HG03460 (cell line): ENCODE data around the gene VDR.

Experiments
- ATAC-seq: cut with Tn5 transposase; IDR thresholded peaks from one replicate; pipeline ENCODE4 v1.9.1; 2021; ENCODE audit not compliant: unreplicated experiment

VDR gene

GRCh38 chr12:47874316-47874715 is 30.5 kb downstream of the VDR start:
- no peak for ATAC-seq

DNA sequence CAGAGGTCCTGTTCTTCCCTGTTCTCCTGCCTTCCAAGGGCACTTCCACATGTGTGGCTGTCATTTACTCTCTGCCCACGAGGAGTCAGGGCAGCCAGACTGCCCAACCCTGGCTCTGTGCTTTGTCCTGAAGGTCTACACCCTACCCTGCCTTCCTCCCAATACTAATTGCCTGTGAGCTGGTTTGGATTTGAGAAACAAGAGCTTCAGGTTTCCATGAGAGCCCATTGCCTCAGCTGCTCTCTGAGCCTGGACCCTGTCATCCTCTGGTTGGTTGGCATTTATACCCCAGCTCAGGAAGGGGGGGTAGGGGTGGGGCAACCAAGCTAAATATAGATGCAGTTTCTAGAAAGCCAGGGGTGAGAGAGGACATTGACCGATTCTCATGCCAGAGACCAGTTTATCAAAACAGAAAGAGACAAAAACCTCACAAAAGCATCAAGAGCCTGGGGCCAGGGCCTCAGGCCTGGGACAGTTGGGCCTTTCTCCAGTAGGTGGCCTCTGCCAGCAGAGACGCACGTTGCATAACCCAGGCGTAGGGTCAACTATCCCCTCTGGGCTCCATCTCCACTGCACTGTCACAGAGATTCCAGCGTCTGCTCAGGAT is 34.5 kb downstream of the VDR start:
- ATAC-seq, result no peak

DNA sequence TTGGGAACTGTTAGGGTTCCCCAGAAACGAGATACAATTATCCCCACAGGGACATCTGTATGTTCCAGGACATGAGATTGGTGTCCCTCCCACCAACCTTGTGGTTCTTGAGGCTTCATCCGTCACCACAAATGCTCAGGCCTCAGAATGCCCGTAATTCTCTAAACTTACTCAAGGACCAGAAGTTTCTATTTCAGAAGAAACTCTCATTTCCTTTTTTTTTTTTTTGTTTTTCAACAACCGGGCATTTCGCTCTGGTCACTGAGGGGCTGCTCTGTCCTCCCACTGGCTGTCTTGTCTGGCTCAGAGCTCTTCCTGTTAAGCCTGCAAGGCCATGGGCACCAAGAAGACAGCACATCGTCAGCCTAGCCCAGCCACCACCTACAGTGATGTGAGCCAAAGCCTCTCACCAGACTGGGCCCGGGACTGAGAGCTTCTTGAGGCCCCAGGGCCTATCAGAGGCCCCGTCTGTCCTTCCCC is 36.2 kb downstream of the VDR start:
- ATAC-seq, result peak; percentile 67

DNA sequence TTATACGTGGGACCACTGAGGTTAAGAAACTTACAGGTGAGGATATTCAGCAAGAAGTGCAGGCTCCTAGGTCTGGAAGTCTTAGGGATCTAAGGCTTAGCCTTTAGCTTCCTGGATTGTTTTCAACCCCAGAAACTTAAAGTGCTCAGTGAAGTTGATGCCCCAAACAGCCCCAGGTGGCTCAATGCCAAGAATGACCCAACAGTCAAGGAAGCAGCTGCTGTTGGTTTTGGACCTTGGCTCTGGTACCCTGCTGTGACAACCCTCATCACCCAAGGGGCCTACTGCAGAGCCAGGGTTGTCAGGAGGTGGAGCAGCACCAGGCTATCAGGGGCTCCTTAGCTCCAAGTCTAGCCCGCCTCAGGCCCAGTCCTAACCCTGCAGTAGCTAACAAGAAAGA is 36.8 kb downstream of the VDR start:
- ATAC-seq, result peak; percentile 8

DNA sequence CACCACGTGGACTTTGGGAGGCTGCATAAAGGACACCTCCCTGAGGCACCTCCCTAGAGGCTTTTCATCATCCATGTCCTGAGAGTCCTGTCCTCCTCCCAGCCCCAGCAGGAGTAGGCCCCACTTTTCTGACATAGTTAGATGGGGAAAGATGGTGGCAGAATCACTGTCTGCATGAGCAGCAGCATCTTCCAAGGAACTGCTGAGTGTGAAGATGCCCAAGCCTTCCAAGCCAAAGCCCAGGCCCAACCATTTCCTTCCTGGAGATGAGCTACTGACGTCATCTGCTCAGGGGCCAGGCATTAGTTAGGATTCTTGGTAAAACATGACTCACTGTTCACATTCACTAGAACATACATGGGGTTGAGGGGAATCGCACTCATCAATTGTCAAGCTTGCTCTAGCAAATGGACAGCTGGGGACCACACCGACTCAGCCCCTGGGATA is 37.3 kb downstream of the VDR start:
- ATAC-seq, result no peak

- ATAC-seq, result no peak
Measured at GRCh38 chr12:47864646-47865235, 40.1 kb downstream of the VDR start.

- ATAC-seq, result no peak
Measured at GRCh38 chr12:47863985-47864384, 40.8 kb downstream of the VDR start.

DNA sequence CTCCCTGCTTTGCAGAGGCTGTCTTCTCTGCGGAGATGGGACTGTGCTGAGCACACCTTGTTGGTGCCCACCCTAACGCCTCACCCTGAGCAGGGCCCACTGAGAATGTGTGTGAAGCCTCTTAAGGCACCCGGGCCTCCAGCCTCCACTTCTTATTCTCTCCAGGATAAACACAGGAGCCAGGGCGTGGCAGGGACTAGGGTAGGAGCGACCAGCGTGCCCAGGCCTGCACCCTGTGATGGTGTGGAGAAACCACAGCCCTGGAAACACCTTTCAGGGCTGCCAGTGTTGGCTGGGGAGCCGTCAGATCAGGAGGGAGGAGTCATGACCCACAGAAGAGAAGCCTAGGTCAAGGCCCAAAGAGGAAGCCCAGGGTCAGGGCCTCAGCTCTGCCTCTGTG is 41.3 kb downstream of the VDR start:
- no peak for ATAC-seq

DNA sequence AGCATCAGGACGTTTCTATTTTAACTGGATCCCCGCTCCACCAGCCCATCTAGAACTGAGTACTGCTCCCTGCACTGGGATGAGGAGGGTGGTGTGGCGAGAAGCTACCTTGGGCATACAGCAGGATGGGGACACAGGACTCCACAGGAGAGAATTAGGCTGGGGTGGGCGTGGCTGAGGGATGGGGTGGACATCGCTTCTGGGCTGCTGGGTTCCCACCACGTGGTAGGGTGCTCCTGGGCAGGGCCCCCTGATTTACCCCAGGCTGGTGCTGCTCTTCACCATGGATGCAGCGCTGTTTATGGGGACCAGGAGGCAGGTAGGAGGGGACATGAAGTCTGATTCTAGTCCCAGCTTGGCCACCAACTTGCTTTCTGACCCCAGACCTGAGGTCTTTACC is 41.9 kb downstream of the VDR start:
- no peak for ATAC-seq

GRCh38 chr12:47862167-47862750 is 42.5 kb downstream of the VDR start:
- ATAC-seq, result no peak

- no peak for ATAC-seq
Measured at GRCh38 chr12:47860873-47861272, 43.9 kb downstream of the VDR start.

DNA sequence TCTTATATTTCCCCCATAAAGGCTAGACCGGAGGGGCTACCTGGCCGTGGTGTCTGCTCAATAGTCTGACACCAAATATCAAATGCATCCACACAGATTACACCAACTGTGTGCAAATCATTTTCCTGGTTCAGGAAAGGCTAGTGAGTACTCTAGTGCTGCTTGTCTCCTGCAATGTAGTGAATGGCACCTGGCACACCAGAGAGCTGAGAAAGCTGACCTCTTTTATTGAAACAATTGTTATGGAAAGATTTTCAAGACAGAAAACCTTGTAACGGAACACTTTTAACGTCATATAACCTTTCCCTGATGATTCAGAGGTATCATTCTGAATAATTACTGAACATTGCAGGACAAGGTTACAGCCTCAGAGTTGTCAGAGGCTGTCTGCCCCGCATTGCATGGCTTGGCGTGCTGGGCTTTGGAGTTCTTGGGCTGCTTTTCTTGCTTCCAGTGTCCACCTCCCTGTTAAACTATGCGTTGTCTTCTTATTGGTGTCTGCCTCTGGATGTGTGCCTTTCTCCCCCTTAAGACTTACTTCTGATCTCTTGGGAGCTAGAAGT is 44.4 kb downstream of the VDR start:
- ATAC-seq, result no peak

DNA sequence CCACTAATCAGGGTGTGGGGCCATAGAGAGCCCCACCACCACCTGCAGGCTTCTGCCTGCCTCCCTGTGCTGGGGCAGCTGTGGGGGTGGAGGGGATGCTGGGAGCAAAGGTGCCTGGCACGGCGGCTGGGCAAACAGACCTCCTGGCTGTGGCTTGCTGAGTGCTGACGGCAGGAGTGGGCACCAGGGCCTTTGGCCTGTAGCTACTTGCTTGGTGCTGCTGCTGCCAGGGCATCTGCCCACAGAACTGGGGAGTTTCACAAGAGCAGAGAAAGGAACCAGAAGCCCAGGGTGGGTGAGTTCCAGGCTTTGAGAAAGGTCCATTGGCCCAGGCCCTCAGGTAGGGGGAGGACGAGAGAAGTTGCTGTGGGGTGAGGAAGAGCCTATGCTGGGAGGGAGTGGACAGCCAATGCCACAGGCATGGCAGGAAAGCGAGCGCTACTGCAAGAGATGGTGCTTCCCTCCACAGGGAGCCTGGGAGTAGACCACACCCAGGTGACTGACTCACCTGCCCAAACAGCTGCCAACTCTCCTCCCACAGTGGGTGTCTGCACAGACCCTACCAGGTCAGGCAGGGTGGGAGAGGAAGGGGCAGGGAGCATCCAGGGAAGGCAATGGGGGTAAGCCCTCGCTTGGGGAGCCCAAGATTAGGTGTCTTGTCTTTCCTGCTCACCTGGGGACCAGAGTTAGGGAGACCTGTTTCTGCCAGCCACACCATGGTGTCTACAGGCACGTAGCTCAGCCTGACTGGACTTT is 46.1 kb downstream of the VDR start:
- ATAC-seq, result no peak

- ATAC-seq, result no peak
Measured at GRCh38 chr12:47856721-47857575, 47.8 kb downstream of the VDR start.

DNA sequence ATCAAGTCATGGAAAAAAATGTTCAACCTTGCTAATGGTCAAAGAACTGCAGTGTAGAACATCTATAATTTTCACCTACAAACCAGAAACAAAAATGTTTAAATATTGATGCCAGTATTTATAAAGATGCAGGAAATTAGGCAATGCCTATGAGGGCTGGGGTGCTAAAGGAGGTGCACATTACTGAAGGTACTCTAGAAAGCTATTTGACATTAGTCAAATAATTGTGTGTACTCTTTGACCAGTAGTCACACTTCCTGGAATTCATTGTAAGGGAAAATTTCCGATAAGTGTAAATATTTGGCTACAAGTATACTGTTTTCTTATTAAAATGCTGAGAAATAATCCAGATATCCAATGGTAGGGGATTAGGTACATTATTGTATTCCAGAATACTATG is 48.7 kb downstream of the VDR start:
- ATAC-seq, result no peak

GRCh38 chr12:47855502-47855901 is 49.3 kb downstream of the VDR start:
- ATAC-seq, result no peak

DNA sequence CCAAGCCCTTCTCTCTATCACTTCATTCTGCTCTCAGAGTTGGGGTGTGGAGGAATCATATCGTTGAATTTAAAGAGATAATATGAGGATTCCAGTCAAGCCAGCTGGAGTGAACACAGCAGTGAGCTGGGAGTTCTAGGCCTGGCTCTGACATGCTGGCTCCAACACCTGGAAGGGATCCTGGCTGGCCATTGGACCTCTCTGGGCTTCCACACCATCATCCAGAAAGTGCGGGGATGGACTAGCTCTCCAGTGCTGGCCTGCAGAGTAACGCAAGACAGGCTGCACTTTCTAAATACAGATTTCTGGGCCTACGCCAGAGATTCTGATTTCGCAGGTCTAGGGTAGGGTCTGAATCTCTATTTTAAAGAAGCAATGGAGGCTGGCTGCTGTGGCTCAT is 50.3 kb downstream of the VDR start:
- ATAC-seq, result no peak

DNA sequence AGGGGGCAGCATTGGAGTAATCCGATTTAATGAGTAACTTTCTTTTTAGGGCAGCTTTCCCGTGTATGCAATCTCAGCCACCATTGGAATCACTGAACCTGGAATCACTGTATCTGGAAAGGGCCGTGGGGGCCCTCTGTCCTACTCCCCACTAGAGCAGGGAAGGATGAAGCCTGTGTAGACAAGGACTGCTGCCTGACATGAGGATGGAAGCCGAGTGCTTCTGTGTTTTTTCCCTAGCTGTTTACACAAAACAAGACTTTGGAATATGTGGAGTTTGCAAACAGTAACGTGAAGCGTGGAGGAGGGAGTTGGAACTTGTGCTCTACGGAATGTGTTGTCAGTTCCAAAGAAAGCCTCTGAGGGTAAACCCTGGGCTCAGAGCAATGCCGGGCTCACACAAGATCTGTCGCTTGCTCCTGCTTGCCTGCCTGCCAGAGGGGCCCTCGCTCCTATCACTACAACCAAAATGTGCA is 52.7 kb downstream of the VDR start:
- ATAC-seq, result no peak

DNA sequence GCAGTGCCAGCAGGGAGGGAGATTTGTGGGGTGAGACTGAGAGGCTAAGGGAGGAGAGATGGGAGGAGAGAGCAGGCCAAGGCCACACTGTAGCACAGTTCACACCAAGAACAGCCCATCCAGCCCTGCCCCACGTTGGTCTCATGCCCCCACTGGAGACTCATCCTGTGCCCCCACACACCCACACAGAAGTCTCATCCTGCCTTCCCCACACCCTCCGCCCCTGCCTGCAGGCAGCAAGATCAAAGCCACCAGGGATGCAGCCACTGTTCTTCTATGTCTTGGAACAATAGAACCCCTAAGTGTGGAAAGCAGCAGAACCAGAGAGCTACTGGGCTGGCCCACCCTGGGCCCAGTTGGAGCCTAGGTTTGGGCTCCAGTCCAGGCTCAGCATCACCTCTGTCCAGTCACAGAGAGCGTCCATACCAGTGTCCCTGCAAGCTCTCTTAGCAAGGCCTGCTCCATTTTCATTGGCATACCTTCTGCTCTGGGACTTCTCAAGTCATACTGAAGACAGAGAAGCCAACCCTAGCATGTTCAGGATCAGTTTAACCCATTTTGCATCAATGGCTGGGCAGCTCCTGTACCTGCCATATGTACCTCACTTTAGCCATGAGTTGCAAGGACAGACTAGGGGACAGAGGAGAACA is 53.4 kb downstream of the VDR start:
- no peak for ATAC-seq
